OCI-LY7 (cell line): Measurements from ENCODE around the gene SORCS3. TPM values are rescaled to one million over a fixed set of nuclear protein-coding genes. Genes with fewer than 3 reads are reported as not detected.

Source experiments
- BruUV-seq: library from RNA; stranded (reverse); fragments of 400-500 nt; replicated peaks from 2 replicates; lab custom pipeline; 2021; lab: Mats Ljungman, UMichigan
- CTCF ChIA-PET: fragments of 300-600 bp; sonication (Branson Sonifier 250); formaldehyde crosslinking; loops from one replicate; lab custom pipeline; 2022; ENCODE audit warnings: antibody characterized with exemption; ENCODE audit not compliant: unreplicated experiment; lab: Charles Lee
- POLR2A ChIA-PET: fragments of 300-600 bp; sonication (Branson Sonifier 250); formaldehyde crosslinking; loops from one replicate; lab custom pipeline; 2022; ENCODE audit warnings: antibody characterized with exemption; lab: Charles Lee
- DNase-seq: peaks from one replicate; pipeline ENCODE4 v3.0.0-alpha.2; 2015; ENCODE audit warnings: low spot score
- H2AFZ ChIP-seq: fragments of 200-600 bp; sonication (generic), shearing (Covaris generic); 2 replicates; pipeline ENCODE4 v1.6.1; 2014; ENCODE audit warnings: mild to moderate bottlenecking, antibody characterized with exemption, low read length, moderate library complexity
- H3K27ac ChIP-seq: fragments of 200-600 bp; sonication (generic); 2 replicates; pipeline ENCODE4 v1.5.1; 2014; ENCODE audit warnings: mixed run types, low read depth, mild to moderate bottlenecking, moderate library complexity, low read length, inconsistent platforms; ENCODE audit not compliant: poor library complexity, severe bottlenecking
- H3K36me3 ChIP-seq: fragments of 200-600 bp; sonication (generic); 2 replicates; pipeline ENCODE4 v1.6.1; 2014; ENCODE audit warnings: mild to moderate bottlenecking, antibody characterized with exemption, low read length, moderate library complexity, mixed read lengths; ENCODE audit not compliant: insufficient read depth
- H3K4me1 ChIP-seq: fragments of 200-600 bp; sonication (generic); 2 replicates; pipeline ENCODE4 v1.5.1; 2014; ENCODE audit warnings: mild to moderate bottlenecking, low read length; ENCODE audit not compliant: insufficient read depth, poor library complexity, severe bottlenecking
- H3K4me2 ChIP-seq: fragments of 200-600 bp; sonication (generic); 2 replicates; pipeline ENCODE4 v1.6.1; 2014; ENCODE audit warnings: mild to moderate bottlenecking, low read length
- H3K4me3 ChIP-seq: fragments of 200-600 bp; sonication (generic); 2 replicates; pipeline ENCODE4 v1.5.1; 2014; ENCODE audit warnings: mild to moderate bottlenecking, low read depth, low read length; ENCODE audit not compliant: poor library complexity, severe bottlenecking
- H3K79me2 ChIP-seq: fragments of 200-600 bp; sonication (generic); 2 replicates; pipeline ENCODE4 v1.6.1; 2016; ENCODE audit warnings: low read depth, mild to moderate bottlenecking, low read length, moderate library complexity, mixed read lengths; ENCODE audit not compliant: insufficient read depth
- H3K9me2 ChIP-seq: fragments of 200-600 bp; sonication (generic); 2 replicates; pipeline ENCODE4 v1.6.1; 2016; ENCODE audit warnings: mild to moderate bottlenecking, low read length, mixed read lengths; ENCODE audit not compliant: insufficient read depth
- H3K9me3 ChIP-seq: fragments of 200-600 bp; sonication (generic); 2 replicates; pipeline ENCODE4 v1.6.1; 2014; ENCODE audit warnings: mild to moderate bottlenecking, mixed run types, low read length, mixed read lengths
- H4K20me1 ChIP-seq: fragments of 200-600 bp; sonication (generic); 2 replicates; pipeline ENCODE4 v1.6.1; 2014; ENCODE audit warnings: mild to moderate bottlenecking, antibody characterized with exemption, low read length, moderate library complexity, mixed read lengths; ENCODE audit not compliant: insufficient read depth
- EZH2phosphoT487 ChIP-seq: fragments of 200-600 bp; sonication (generic); IDR thresholded peaks from 2 replicates; pipeline ENCODE4 v1.6.1; 2018; ENCODE audit warnings: low read depth, borderline replicate concordance, mild to moderate bottlenecking, mixed run types, antibody characterized with exemption, low read length, moderate library complexity, mixed read lengths
- intact Hi-C: fragments of 100-400 bp; cut with micrococcal nuclease; formaldehyde crosslinking; loops from one replicate; pipeline ENCODE4 v1.10.0; 2022; ENCODE audit not compliant: unreplicated experiment
- total RNA-seq, 2 experiments: library from RNA; depleted of rRNA in 1 of 2; stranded (reverse); fragments of >200 nt in 1 of 2; shearing (Covaris generic) in 1 of 2; gene quantifications; 2 replicates each; pipeline ENCODE4 v1.2.3, GENCODE V29; 2014 to 2022
- TF ChIP-seq, protein P1 (sequence below): fragments of 200-600 bp; sonication (generic); conservative IDR thresholded peaks from 2 replicates; pipeline ENCODE4 v1.5.1; 2014; ENCODE audit warnings: mild to moderate bottlenecking, antibody characterized with exemption, low read length, moderate library complexity, mixed read lengths

Gene SORCS3
- total RNA-seq, 2 experiments from 2014 or later, result not detected

- no TSS peak for BruUV-seq
Measured at GRCh38 chr10:104666106-104666505, 25.0 kb downstream of the SORCS3 start.

DNA sequence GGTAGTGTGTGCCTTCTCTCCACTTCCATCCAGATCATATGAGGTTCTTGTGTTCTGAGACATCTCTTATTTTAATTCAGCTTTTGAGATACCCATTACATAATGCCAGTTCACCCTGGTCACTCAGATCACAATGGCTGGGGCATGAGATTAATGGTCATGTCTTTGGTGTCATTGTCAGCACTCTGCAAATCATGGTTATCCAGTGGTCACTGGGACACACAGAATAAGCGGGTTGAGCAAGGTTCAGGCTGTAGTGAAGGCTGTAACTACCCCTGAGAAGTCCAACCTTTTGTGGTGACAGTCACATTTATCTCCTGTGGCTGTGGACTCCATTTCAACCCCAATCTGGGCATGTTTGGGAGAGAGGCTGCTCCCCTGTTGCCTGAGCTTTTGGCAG lies 35.8 kb downstream of the SORCS3 start:
- ChIA-PET POLR2A (no interaction called here), CTCF (no interaction called here)
- Histone ChIP-seq H3K9me2 (no peaks in the 10 kb centered on the region), H3K27ac (no peak overlapping the region), H2AFZ (no peak overlapping the region), H3K4me3 (no peak overlapping the region), H3K9me3 (no peaks in the 10 kb centered on the region), H3K4me1 (no peaks in the 10 kb centered on the region), H4K20me1 (no peaks in the 10 kb centered on the region), H3K4me2 (no peak overlapping the region), H3K79me2 (no peaks in the 10 kb centered on the region), H3K36me3 (no peaks in the 10 kb centered on the region)
- no peak for TF ChIP-seq EZH2phosphoT487
- TF ChIP-seq, protein P1, sequence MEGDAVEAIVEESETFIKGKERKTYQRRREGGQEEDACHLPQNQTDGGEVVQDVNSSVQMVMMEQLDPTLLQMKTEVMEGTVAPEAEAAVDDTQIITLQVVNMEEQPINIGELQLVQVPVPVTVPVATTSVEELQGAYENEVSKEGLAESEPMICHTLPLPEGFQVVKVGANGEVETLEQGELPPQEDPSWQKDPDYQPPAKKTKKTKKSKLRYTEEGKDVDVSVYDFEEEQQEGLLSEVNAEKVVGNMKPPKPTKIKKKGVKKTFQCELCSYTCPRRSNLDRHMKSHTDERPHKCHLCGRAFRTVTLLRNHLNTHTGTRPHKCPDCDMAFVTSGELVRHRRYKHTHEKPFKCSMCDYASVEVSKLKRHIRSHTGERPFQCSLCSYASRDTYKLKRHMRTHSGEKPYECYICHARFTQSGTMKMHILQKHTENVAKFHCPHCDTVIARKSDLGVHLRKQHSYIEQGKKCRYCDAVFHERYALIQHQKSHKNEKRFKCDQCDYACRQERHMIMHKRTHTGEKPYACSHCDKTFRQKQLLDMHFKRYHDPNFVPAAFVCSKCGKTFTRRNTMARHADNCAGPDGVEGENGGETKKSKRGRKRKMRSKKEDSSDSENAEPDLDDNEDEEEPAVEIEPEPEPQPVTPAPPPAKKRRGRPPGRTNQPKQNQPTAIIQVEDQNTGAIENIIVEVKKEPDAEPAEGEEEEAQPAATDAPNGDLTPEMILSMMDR, result no peak
- intact Hi-C loops, result no loop called here
- no peak for DNase-seq
- no TSS peak for BruUV-seq

More at GRCh38 chr10:104666106-104666505, 25.0 kb downstream of the SORCS3 start:
- intact Hi-C loops, result no loop called here
- Histone ChIP-seq H3K9me3 (no peaks in the 10 kb centered on the region), H4K20me1 (no peaks in the 10 kb centered on the region), H3K4me3 (no peak overlapping the region), H2AFZ (no peak overlapping the region), H3K27ac (no peak overlapping the region), H3K79me2 (no peaks in the 10 kb centered on the region), H3K9me2 (no peaks in the 10 kb centered on the region), H3K4me2 (no peak overlapping the region), H3K36me3 (no peaks in the 10 kb centered on the region), H3K4me1 (no peaks in the 10 kb centered on the region)
- ChIA-PET POLR2A (no interaction called here), CTCF (no interaction called here)
- no peak for DNase-seq
- TF ChIP-seq, protein P1, result no peak
- TF ChIP-seq EZH2phosphoT487, result no peak

GRCh38 chr10:104678658-104679057 lies 37.6 kb downstream of the SORCS3 start:
- POLR2A ChIA-PET, result no interaction called here
- DNase-seq, result no peak
- H3K9me3 ChIP-seq, result no peaks in the 10 kb centered on the region
- H3K4me2 ChIP-seq, result no peak overlapping the region
- H3K27ac ChIP-seq, result no peak overlapping the region
- H3K4me3 ChIP-seq, result no peak overlapping the region
- CTCF ChIA-PET, result no interaction called here
- H3K9me2 ChIP-seq, result no peaks in the 10 kb centered on the region
- no peak overlapping the region for H2AFZ ChIP-seq
- no peaks in the 10 kb centered on the region for H3K36me3 ChIP-seq
- intact Hi-C loops, result no loop called here
- no peak for TF ChIP-seq EZH2phosphoT487
- TF ChIP-seq, protein P1, result no peak
- no peaks in the 10 kb centered on the region for H4K20me1 ChIP-seq
- H3K4me1 ChIP-seq, result no peaks in the 10 kb centered on the region
- no peaks in the 10 kb centered on the region for H3K79me2 ChIP-seq
- BruUV-seq, result no TSS peak
